Hepatocyte (in vitro differentiated cells): Measurements from ENCODE around the gene UCHL3. TPM values are rescaled to one million over a fixed set of nuclear protein-coding genes. Genes with fewer than 3 reads are reported as not detected.

Source experiments
- DNase-seq: peaks from one replicate; pipeline ENCODE4 v3.0.0-alpha.2; 2016; ENCODE audit warnings: low spot score
- H2AFZ ChIP-seq: fragments of 200-600 bp; sonication (generic); 2 replicates; pipeline ENCODE4 v1.6.0; 2016; ENCODE audit warnings: antibody characterized with exemption, mild to moderate bottlenecking
- H3K27ac ChIP-seq: fragments of 200-600 bp; sonication (generic); 2 replicates; pipeline ENCODE4 v1.5.1; 2016; ENCODE audit warnings: mild to moderate bottlenecking
- H3K27me3 ChIP-seq: fragments of 200-600 bp; sonication (generic); 2 replicates; pipeline ENCODE4 v1.6.1; 2016
- H3K36me3 ChIP-seq: fragments of 200-600 bp; sonication (generic); replicated peaks from 2 replicates; pipeline ENCODE4 v1.5.1; 2016; ENCODE audit warnings: low read depth; ENCODE audit not compliant: insufficient read depth
- H3K4me1 ChIP-seq: fragments of 200-600 bp; sonication (generic); 2 replicates; pipeline ENCODE4 v1.5.1; 2016; ENCODE audit warnings: mild to moderate bottlenecking, moderate library complexity; ENCODE audit not compliant: insufficient read depth
- H3K4me2 ChIP-seq: fragments of 200-600 bp; sonication (generic); 2 replicates; pipeline ENCODE4 v1.6.0; 2016
- H3K4me3 ChIP-seq: fragments of 200-600 bp; sonication (generic); 2 replicates; pipeline ENCODE4 v1.5.1; 2016; ENCODE audit warnings: mild to moderate bottlenecking
- H3K79me2 ChIP-seq: fragments of 200-600 bp; sonication (generic); 2 replicates; pipeline ENCODE4 v1.6.0; 2017; ENCODE audit warnings: mild to moderate bottlenecking
- H3K9me2 ChIP-seq: fragments of 200-600 bp; sonication (generic); replicated peaks from 2 replicates; pipeline ENCODE4 v1.6.0; 2017; ENCODE audit warnings: mild to moderate bottlenecking; ENCODE audit not compliant: insufficient read depth
- H3K9me3 ChIP-seq: fragments of 200-600 bp; sonication (generic); 2 replicates; pipeline ENCODE4 v1.5.1; 2016; ENCODE audit warnings: low read depth, mild to moderate bottlenecking
- H4K20me1 ChIP-seq: fragments of 200-600 bp; sonication (generic); 2 replicates; pipeline ENCODE4 v1.6.0; 2016; ENCODE audit warnings: mild to moderate bottlenecking; ENCODE audit not compliant: insufficient read depth, poor library complexity, severe bottlenecking
- CTCF ChIP-seq: fragments of 200-600 bp; sonication (generic); IDR thresholded peaks from 2 replicates; pipeline ENCODE4 v1.5.1; 2016; ENCODE audit warnings: antibody characterized with exemption, mild to moderate bottlenecking; ENCODE audit not compliant: poor library complexity
- EZH2 ChIP-seq: fragments of 200-600 bp; sonication (generic); IDR thresholded peaks from 2 replicates; pipeline ENCODE4 v1.6.1; 2016; ENCODE audit warnings: antibody characterized with exemption, mild to moderate bottlenecking, borderline replicate concordance
- EZH2phosphoT487 ChIP-seq: fragments of 200-600 bp; sonication (generic); IDR thresholded peaks from one replicate; pipeline ENCODE4 v1.6.1; 2018; ENCODE audit warnings: antibody characterized with exemption, mild to moderate bottlenecking, low read depth, moderate library complexity; ENCODE audit not compliant: unreplicated experiment, severe bottlenecking
- WGBS: methylation state at CpG from one replicate; pipeline ENCODE4 v1.1.6; 2016; ENCODE audit warnings: low lambda C conversion rate; ENCODE audit errors: missing lambda C conversion rate; 5-methylcytosine and 5-hydroxymethylcytosine counted together
- polyA plus RNA-seq: library from polyadenylated mRNA; unstranded; fragments of >200 nt; fragmentation: Nextera tagmentation; extraction: Ambion mirVana; gene quantifications from 2 replicates; pipeline ENCODE4 v1.2.1, GENCODE V29; 2016
- total RNA-seq: library from RNA; depleted of rRNA; stranded (reverse); fragments of >200 nt; gene quantifications from 2 replicates; pipeline ENCODE4 v1.2.3, GENCODE V29; 2014

The UCHL3 gene
- total and polyA plus RNA-seq, 2 experiments from 2014 or later: 42.0 to 77.5 TPM

GRCh38 chr13:75621147-75621546, 71.6 kb downstream of the UCHL3 start:
- H3K27ac ChIP-seq: no peak overlapping the region
- 64% methylated on average over 2 of the region's 2 CpGs for WGBS
- no peaks in the 10 kb centered on the region for H3K36me3 ChIP-seq
- H3K4me3 ChIP-seq: no peak overlapping the region
- no peaks in the 10 kb centered on the region for H3K9me3 ChIP-seq
- H3K79me2 ChIP-seq: no peaks in the 10 kb centered on the region
- no peak overlapping the region for H2AFZ ChIP-seq
- TF ChIP-seq EZH2phosphoT487: no peak
- no peak for TF ChIP-seq EZH2
- no peak for TF ChIP-seq CTCF
- no peaks in the 10 kb centered on the region for H3K9me2 ChIP-seq
- H3K4me1 ChIP-seq: no peaks in the 10 kb centered on the region
- no peak for DNase-seq
- H3K4me2 ChIP-seq: peak overlapping the region; percentile 2
- no peaks in the 10 kb centered on the region for H3K27me3 ChIP-seq
- H4K20me1 ChIP-seq: no peaks in the 10 kb centered on the region

DNA sequence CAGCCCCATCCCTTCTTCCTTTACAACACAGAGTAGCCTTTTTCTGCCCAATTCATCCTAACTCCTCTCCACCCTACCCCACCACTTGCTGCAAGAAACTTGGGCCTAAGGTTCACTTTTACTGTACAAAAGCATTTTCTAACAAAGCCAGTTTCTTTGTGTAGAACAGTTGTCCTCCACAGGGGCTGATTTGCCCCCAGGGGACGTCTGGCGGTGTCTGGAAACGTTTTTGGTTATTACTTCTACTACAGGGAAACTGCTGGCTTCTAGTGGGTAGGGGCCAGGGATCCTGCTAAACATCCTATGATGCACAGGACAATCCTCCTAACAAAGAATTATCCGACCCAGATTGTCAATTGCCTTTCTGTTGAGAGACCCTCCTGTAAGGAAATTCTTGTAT, 79.2 kb downstream of the UCHL3 start:
- no peak overlapping the region for H3K4me3 ChIP-seq
- no peak overlapping the region for H3K27ac ChIP-seq
- TF ChIP-seq CTCF: no peak
- no peak for TF ChIP-seq EZH2phosphoT487
- TF ChIP-seq EZH2: no peak
- no peak overlapping the region for H3K4me2 ChIP-seq
- no peaks in the 10 kb centered on the region for H3K9me2 ChIP-seq
- DNase-seq: peak; percentile 6
- no peak overlapping the region for H2AFZ ChIP-seq
- H3K9me3 ChIP-seq: no peaks in the 10 kb centered on the region
- H3K79me2 ChIP-seq: no peaks in the 10 kb centered on the region
- H3K4me1 ChIP-seq: peaks cover 5% of the 10 kb centered on the region
- H3K27me3 ChIP-seq: no peaks in the 10 kb centered on the region
- 79% methylated on average over 4 of the region's 4 CpGs for WGBS
- H4K20me1 ChIP-seq: no peaks in the 10 kb centered on the region
- H3K36me3 ChIP-seq: no peaks in the 10 kb centered on the region

- DNase-seq: no peak
- peaks cover 7% of the 10 kb centered on the region for H3K4me1 ChIP-seq
- H3K9me3 ChIP-seq: no peaks in the 10 kb centered on the region
- 30% methylated on average over 2 of the region's 2 CpGs for WGBS
- no peak overlapping the region for H3K4me2 ChIP-seq
- no peaks in the 10 kb centered on the region for H3K9me2 ChIP-seq
- H3K27me3 ChIP-seq: peaks cover 11% of the 10 kb centered on the region
- H4K20me1 ChIP-seq: no peaks in the 10 kb centered on the region
- peak overlapping the region; percentile 21 for H3K27ac ChIP-seq
- no peak overlapping the region for H3K4me3 ChIP-seq
- TF ChIP-seq EZH2phosphoT487 (no peak), CTCF (no peak), EZH2 (no peak)
- H3K79me2 ChIP-seq: no peaks in the 10 kb centered on the region
- H2AFZ ChIP-seq: no peak overlapping the region
- no peaks in the 10 kb centered on the region for H3K36me3 ChIP-seq
Measured at GRCh38 chr13:75633285-75633684, 83.7 kb downstream of the UCHL3 start.
